GM12878 (cell line): ENCODE results near the gene GAK. TPM values are rescaled to one million over a fixed set of nuclear protein-coding genes. Genes with fewer than 3 reads are reported as not detected.

Experiments
- ATAC-seq: fragments of 200-7000 bp; cut with Tn5 transposase; 3 replicates; pipeline ENCODE4 v1.9.1; 2020; ENCODE audit warnings: mild to moderate bottlenecking, moderate library complexity
- BruUV-seq: library from RNA; stranded (reverse); fragments of 400-500 nt; replicated peaks from 2 replicates; lab custom pipeline; 2021; lab: Mats Ljungman, UMichigan
- CTCF ChIA-PET: fragments of 300-600 bp; sonication (Branson Sonifier 250); formaldehyde crosslinking; extraction: SDS; loops from one replicate; lab custom pipeline; 2021; ENCODE audit warnings: inconsistent platforms; lab: Yijun Ruan, JAX
- POLR2A ChIA-PET: fragments of 350-600 bp; formaldehyde crosslinking; extraction: SDS; loops from one replicate; lab custom pipeline; 2021; ENCODE audit warnings: inconsistent platforms; lab: Charles Lee
- RAD21 ChIA-PET: fragments of 300-600 bp; sonication (Branson Sonifier 250); formaldehyde crosslinking; loops from one replicate; lab custom pipeline; 2023; ENCODE audit warnings: antibody characterized with exemption; ENCODE audit not compliant: unreplicated experiment; lab: Charles Lee
- SMC1A ChIA-PET: fragments of 300-600 bp; sonication (Branson Sonifier 250); formaldehyde crosslinking; loops from one replicate; lab custom pipeline; 2023; ENCODE audit not compliant: unreplicated experiment, uncharacterized antibody; lab: Charles Lee
- DNase-seq: peaks from one replicate; pipeline ENCODE4 v3.0.0-alpha.2; 2011; ENCODE audit warnings: low read depth, low spot score
- FAIRE-seq: peaks from 3 replicates; lab custom pipeline; 2011; peaks lifted over from hg19 to GRCh38; lab: Jason Lieb, UNC
- H2AFZ ChIP-seq: 2 replicates; pipeline ENCODE4 v1.6.0; 2011; ENCODE audit warnings: low read depth, low read length, control low read depth; ENCODE audit not compliant: control insufficient read depth
- H3K27ac ChIP-seq: 2 replicates; pipeline ENCODE4 v1.5.1; 2011; ENCODE audit warnings: control low read depth; ENCODE audit not compliant: control insufficient read depth, insufficient read depth
- H3K27me3 ChIP-seq, 2 experiments: replicated peaks in 1 of 2; 2 replicates each; pipeline versions ENCODE4 v1.6.0 to v1.6.1; 2011; ENCODE audit warnings: low read length in 1 of 2; ENCODE audit not compliant: control insufficient read depth in 2 of 2, insufficient read depth in 2 of 2
- H3K36me3 ChIP-seq, 2 experiments: 2 replicates each; pipeline ENCODE4 v1.5.1; 2011; ENCODE audit warnings: low read length in 1 of 2; ENCODE audit not compliant: control insufficient read depth in 2 of 2, insufficient read depth in 2 of 2
- H3K4me1 ChIP-seq: 2 replicates; pipeline ENCODE4 v1.6.1; 2011; ENCODE audit warnings: mild to moderate bottlenecking, low read length, moderate library complexity, mixed read lengths; ENCODE audit not compliant: control insufficient read depth, insufficient read depth
- H3K4me2 ChIP-seq: 2 replicates; pipeline ENCODE4 v1.6.0; 2011; ENCODE audit warnings: control low read depth; ENCODE audit not compliant: control insufficient read depth, insufficient read depth
- H3K4me3 ChIP-seq: fragments of 200-600 bp; sonication (generic); 2 replicates; pipeline ENCODE4 v1.5.1; 2016
- H3K79me2 ChIP-seq: 2 replicates; pipeline ENCODE4 v1.6.0; 2011; ENCODE audit warnings: low read length; ENCODE audit not compliant: control insufficient read depth, insufficient read depth
- H3K9ac ChIP-seq: 2 replicates; pipeline ENCODE4 v1.8.0; 2011; ENCODE audit warnings: low read length, control low read depth, mixed read lengths; ENCODE audit not compliant: control insufficient read depth, insufficient read depth
- H3K9me3 ChIP-seq: replicated peaks from 3 replicates; pipeline ENCODE4 v1.5.1; 2011; ENCODE audit warnings: mild to moderate bottlenecking, low read length; ENCODE audit not compliant: control insufficient read depth, insufficient read depth
- H4K20me1 ChIP-seq: 2 replicates; pipeline ENCODE4 v1.6.0; 2011; ENCODE audit not compliant: control insufficient read depth, insufficient read depth
- NFIC ChIP-seq: IDR thresholded peaks from 2 replicates; pipeline ENCODE4 v1.6.1; 2012; ENCODE audit warnings: low read depth, mild to moderate bottlenecking, inconsistent platforms, low read length, moderate library complexity
- YY1 ChIP-seq: IDR thresholded peaks from 2 replicates; pipeline ENCODE4 v1.6.1; 2011; ENCODE audit warnings: low read depth, mild to moderate bottlenecking, low read length
- ZSCAN29 ChIP-seq: fragments of 450-650 bp; IDR thresholded peaks from 2 replicates; pipeline ENCODE4 v1.6.1; 2017; ENCODE audit warnings: mild to moderate bottlenecking, moderate library complexity
- WGBS: methylation state at CpG from one replicate; pipeline ENCODE4 v1.1.6; 2016; ENCODE audit warnings: low lambda C conversion rate; ENCODE audit not compliant: insufficient replicate concordance, insufficient coverage; ENCODE audit errors: missing lambda C conversion rate; 5-methylcytosine and 5-hydroxymethylcytosine counted together
- in situ Hi-C: fragments of 300-500 bp; cut with MboI; formaldehyde crosslinking; loops from 9 replicates; pipeline ENCODE4 v1.14.3; 2018; ENCODE audit warnings: mixed read lengths
- intact Hi-C: fragments of 100-400 bp; cut with micrococcal nuclease; formaldehyde crosslinking; loops from one replicate; pipeline ENCODE4 v1.14.2; 2022; ENCODE audit not compliant: unreplicated experiment
- polyA plus RNA-seq, 11 experiments: library from polyadenylated mRNA; depleted of rRNA in 4 of 11; unstranded in 6 of 11; stranded (reverse) in 5 of 11; fragments of >200 nt; fragmentation: Nextera tagmentation in 4 of 11; fragmentation: Illumina TruSeq in 1 of 11; extraction: Ambion mirVana in 4 of 11; extraction: Trizol in 1 of 11; gene quantifications; 1 replicate in 1 of 11; 2 replicates in 10 of 11; pipeline versions ENCODE4 v1.2.1 to v1.2.3, GENCODE V29; 2011 to 2016; ENCODE audit warnings: inconsistent platforms in 2 of 11, missing spikeins in 2 of 11, low read depth in 1 of 11
- total RNA-seq, 4 experiments: library from RNA; depleted of rRNA in 3 of 4; stranded (reverse); fragments of >200 nt in 3 of 4; fragmentation: Illumina TruSeq in 1 of 4; extraction: Trizol in 1 of 4; gene quantifications; 2 replicates each; pipeline versions ENCODE4 v1.2.1 to v1.2.3, GENCODE V29; 2013 to 2021
- TF ChIP-seq, protein P1 (sequence below): fragments of 450-650 bp; IDR thresholded peaks from 2 replicates; pipeline ENCODE4 v1.6.1; 2017; ENCODE audit warnings: mild to moderate bottlenecking, moderate library complexity

GAK gene
- total and polyA plus RNA-seq, 10 of the 15 experiments (the other 5 are each of a cell fraction or from before 2014, with no cell fraction given) = 0.82 to 127 (median 53.8) TPM

- WGBS = 96% methylated on average over 13 of the region's 13 CpGs
- Histone ChIP-seq H3K27me3 (no peaks in the 10 kb centered on the region), H3K4me1 (no peaks in the 10 kb centered on the region), H3K4me3 (no peak overlapping the region), H3K9me3 (peaks cover 15% of the 10 kb centered on the region), H2AFZ (no peak overlapping the region), H3K4me2 (no peak overlapping the region), H3K36me3 (peaks cover 25 to 30% of the 10 kb centered on the region in 2 experiments), H4K20me1 (no peaks in the 10 kb centered on the region), H3K9ac (no peak overlapping the region), H3K79me2 (no peaks in the 10 kb centered on the region), H3K27ac (no peak overlapping the region)
- ATAC-seq (no peak), FAIRE-seq (no peak), DNase-seq (no peak)
- POLR2A ChIA-PET = no interaction called here
- BruUV-seq = no TSS peak
- SMC1A ChIA-PET = no interaction called here
- intact Hi-C loops = no loop called here
- RAD21 ChIA-PET = no interaction called here
- CTCF ChIA-PET = no interaction called here
- TF ChIP-seq ZSCAN29 (no peak), NFIC (no peak), YY1 (no peak)
- in situ Hi-C loops = no loop called here
These were observed 72.6 kb downstream of the GAK start for GRCh38 chr4:859496-859895.

GRCh38 chr4:858831-859451 is 73.2 kb downstream of the GAK start:
- ChIA-PET RAD21 (no interaction called here), CTCF (no interaction called here), POLR2A (no interaction called here), SMC1A (no interaction called here)
- DNase-seq (no peak), FAIRE-seq (no peak), ATAC-seq (no peak)
- TF ChIP-seq, protein P1, sequence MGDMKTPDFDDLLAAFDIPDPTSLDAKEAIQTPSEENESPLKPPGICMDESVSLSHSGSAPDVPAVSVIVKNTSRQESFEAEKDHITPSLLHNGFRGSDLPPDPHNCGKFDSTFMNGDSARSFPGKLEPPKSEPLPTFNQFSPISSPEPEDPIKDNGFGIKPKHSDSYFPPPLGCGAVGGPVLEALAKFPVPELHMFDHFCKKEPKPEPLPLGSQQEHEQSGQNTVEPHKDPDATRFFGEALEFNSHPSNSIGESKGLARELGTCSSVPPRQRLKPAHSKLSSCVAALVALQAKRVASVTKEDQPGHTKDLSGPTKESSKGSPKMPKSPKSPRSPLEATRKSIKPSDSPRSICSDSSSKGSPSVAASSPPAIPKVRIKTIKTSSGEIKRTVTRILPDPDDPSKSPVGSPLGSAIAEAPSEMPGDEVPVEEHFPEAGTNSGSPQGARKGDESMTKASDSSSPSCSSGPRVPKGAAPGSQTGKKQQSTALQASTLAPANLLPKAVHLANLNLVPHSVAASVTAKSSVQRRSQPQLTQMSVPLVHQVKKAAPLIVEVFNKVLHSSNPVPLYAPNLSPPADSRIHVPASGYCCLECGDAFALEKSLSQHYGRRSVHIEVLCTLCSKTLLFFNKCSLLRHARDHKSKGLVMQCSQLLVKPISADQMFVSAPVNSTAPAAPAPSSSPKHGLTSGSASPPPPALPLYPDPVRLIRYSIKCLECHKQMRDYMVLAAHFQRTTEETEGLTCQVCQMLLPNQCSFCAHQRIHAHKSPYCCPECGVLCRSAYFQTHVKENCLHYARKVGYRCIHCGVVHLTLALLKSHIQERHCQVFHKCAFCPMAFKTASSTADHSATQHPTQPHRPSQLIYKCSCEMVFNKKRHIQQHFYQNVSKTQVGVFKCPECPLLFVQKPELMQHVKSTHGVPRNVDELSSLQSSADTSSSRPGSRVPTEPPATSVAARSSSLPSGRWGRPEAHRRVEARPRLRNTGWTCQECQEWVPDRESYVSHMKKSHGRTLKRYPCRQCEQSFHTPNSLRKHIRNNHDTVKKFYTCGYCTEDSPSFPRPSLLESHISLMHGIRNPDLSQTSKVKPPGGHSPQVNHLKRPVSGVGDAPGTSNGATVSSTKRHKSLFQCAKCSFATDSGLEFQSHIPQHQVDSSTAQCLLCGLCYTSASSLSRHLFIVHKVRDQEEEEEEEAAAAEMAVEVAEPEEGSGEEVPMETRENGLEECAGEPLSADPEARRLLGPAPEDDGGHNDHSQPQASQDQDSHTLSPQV = no peak
- intact Hi-C loops (no loop called here), in situ Hi-C loops (no loop called here)
- Histone ChIP-seq H2AFZ (no peak overlapping the region), H3K9ac (no peak overlapping the region), H3K4me3 (no peak overlapping the region), H3K27ac (no peak overlapping the region), H3K27me3 (no peaks in the 10 kb centered on the region), H3K79me2 (no peaks in the 10 kb centered on the region), H3K9me3 (peaks cover 15% of the 10 kb centered on the region), H3K36me3 (peaks cover 22 to 30% of the 10 kb centered on the region in 2 experiments), H3K4me1 (no peaks in the 10 kb centered on the region), H4K20me1 (no peaks in the 10 kb centered on the region), H3K4me2 (no peak overlapping the region)
- no TSS peak for BruUV-seq
- WGBS = 99% methylated on average over 31 of the region's 31 CpGs
